HG03439 (cell line): Measurements from ENCODE around the gene SPSB1.
"Not testable (repeated sequence)": the region's sequence is repeated elsewhere in the genome, so short reads cannot be mapped to it uniquely, and the experiment has no call there.

Experiments used
- ATAC-seq: cut with Tn5 transposase; IDR thresholded peaks from one replicate; pipeline ENCODE4 v1.9.1; 2021; ENCODE audit warnings: mild to moderate bottlenecking, moderate library complexity; ENCODE audit not compliant: unreplicated experiment

Gene SPSB1

DNA sequence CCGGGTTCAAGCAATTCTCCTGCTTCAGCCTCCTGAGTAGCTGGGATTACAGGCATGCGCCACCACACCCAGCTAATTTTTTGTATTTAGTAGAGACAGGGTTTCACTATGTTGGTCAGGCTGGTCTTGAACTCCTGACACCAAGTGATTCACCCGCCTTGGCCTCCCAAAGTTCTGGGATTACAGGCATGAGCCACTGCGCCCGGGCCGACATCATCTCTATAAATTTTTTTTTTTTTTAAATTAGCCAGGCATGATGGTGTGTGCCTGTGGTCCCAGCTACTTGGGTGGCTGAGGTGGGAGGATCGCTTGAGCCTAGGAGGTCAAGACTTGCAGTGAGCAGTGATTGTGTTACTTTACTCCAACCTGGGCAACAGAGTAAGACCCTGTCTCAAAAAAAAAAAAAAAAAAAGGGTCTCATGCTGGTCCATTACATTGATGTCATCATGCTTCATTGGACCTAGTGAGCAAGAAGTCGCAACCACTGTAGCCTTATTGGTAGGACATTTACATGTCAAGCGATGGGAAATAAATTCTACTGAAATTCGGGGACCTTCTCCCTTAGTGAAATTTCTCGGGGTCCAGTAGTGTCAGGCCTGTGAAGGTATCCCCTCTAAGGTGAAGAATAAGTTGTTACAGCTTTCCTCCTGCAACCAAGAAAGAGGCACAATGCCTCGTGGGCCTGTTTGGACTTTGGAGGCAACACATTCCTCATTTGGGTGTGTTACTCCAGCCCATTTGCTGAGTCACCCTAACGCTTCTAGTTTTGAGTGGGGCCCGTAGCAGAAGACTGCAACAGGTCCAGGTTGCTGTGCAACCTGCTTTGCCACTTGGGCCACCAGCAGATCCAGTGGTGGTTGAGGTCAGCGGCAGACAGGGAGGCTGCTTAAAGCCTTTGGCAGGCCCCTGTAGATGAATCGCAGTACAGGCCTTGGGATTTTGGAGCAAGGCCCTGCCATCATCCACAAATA is 7.2 kb downstream of the SPSB1 start:
- not testable (repeated sequence) for ATAC-seq

DNA sequence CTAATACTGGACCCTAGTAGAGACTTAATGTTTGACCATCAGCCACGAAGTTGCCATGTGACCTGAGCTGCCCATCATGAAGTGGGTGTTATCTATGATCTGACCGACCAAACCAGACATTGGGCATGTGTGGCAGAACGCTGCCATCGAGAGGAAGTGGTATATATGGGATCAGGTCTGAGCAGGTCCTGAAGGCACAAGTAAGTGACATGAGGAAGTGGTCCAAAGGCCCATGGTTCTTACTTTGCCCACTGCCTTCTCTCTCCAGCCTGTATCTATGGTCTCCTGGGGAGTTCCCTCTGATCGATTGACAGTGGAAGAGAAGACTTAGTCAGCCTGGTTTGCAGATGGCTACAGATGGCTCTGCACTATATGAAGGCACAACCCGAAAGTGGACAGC is 7.9 kb downstream of the SPSB1 start:
- ATAC-seq: no peak

DNA sequence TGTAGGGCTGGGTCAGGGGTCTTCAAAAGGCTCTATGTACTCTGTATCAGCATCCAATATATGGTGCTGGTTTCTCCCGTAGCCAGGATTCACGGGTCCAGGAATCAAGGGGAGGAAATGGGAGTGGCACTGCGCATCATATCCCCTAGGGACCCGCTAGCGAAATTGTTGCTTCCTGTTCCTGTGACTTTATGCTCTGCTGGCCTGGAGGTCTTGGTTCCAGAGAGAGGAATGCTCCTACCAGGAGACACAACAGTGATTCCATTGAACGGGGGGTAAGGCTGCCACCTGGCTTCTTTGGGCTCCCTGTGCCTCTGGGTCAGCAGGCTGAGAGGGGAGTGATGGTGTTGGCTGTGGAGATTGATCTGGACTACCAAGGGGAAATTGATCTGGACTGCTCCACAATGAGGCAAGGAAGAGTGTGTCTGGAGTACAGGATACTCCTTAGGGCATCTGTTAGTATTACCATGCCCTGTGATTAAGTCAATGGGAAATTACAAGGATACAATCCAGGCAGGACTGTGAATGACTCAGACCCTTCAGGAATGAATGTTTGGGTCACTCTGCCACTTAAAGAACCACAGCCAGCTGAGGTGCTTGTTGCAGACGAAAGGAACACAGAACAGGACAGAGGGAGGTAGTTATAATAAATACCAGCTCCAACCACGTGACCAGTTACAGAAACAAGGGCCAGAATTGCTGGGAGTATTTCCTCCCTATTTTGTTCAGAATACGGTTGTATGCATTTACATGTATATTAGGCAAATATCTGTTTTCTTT is 10.2 kb downstream of the SPSB1 start:
- no peak for ATAC-seq

DNA sequence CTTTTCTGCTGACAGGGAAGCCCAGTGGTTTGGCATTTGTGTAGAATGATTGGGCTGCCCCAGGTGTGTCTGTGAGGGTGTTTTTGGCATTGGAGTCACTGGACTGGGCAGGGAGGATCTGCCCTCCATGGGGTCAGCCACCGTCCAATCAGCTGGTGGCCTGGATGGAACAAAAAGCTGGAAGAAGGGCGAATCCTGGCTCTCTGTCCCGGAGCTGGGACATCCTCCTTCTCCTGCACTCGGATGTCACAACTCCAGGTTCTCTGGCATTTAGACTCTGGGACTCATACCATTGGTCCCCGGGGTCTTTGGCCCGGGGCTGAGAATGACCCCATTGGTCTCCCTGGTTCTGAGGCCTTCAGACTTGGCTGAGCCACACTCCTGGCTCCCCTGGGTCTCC is 11.2 kb downstream of the SPSB1 start:
- ATAC-seq: no peak

DNA sequence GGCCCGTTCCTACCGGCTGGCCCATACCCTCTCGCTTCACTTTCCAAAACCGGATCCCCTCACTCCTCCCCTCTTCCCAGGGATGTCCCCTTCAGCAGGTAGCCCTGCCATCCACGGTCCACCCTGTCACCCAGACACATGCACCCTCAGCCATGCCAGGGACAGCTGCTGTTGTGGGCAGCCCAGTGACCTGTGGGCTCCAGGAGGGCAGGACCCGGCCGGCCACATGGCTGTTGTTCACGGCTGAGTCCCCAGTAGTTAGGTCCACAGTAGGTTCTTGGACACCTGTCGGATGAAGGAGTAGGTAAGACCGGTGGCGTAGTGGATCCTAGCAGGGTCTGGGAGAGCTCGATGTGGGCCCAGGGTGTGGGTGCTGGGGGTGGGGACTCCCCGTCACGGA is 12.5 kb downstream of the SPSB1 start:
- no peak for ATAC-seq

DNA sequence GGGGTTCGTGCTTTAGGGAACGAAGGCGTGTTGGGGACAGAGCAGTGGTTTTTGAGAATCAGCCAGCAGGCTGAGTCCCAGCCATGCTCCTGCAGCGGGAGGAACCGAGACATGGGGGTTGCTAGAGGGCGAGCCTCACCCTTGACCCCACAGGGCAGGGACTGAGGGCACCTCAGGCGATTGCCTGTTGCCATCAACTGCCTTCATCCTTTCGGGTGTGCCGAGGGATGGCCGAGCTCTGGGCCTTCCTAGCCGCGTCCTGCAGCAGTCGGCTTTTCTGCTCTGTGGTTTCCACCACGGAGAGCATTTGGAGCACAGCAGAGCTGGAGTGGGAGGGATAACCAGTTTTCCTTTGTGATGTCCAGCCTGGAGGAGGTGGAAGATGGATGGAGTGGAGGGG is 13.3 kb downstream of the SPSB1 start:
- no peak for ATAC-seq

DNA sequence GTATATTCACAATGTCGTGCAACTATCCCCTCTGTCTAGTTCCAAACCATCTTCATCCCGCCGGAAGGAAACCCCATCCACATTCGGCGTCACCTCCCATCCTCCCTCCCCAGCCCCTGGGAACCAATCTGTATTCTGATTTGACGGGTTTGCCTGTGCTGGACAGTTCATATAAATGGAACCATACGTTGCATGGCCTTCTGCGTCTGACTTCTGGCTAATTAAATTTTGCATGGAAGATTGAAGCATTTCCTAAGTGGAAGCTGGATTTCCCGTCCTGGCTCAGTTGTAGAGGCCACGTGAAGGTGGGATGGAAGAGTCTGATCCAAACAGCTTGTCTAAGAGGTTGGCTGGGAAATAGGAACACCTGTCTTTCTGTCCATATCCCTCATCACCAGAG is 14.6 kb downstream of the SPSB1 start:
- ATAC-seq: no peak

DNA sequence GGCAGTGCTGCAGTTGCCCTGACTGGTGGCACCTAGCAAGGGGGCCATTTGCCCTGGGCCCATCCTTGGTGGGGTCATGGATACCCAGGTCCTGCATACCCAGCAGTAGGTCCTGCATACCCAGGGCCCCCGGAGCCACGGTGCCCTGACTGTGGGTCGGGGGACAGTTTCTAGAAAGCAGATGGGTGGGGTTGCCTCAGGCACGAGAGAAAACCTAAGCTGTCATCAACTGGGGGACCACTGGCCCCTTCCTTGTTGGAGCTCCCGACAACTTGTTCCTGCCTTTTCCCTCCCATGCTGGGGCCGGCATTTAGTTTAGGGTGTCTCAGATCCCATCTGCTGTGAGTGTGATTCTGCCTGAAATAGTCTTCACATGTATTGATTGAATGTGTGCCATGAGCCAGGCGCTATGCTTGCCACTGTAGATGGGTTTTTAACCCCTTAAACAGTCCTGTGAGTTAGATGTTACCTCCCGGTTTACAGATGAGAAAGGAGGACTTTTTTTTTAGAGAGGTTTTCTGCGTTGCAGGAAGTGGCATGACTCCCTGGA is 15.6 kb downstream of the SPSB1 start:
- no peak for ATAC-seq

DNA sequence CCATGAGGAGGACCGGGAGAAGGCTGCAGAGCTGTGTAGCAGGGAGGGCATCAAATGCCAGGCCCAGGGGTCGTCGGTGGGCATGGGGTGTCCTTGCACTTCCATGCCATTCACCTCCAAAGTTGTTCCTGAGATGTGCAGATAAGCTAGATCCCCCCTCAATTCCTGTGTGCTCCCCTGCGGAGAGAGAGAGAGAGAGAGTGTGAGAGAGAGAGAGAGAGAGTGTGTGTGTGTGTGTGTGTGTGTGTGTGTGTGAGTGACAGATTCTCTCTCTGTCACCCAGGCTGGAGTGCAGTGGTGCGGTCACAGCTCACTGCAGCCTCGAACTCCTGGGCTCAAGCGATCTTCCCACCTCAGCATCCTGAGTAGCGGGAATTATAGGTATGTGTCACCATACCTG is 16.4 kb downstream of the SPSB1 start:
- no peak for ATAC-seq

DNA sequence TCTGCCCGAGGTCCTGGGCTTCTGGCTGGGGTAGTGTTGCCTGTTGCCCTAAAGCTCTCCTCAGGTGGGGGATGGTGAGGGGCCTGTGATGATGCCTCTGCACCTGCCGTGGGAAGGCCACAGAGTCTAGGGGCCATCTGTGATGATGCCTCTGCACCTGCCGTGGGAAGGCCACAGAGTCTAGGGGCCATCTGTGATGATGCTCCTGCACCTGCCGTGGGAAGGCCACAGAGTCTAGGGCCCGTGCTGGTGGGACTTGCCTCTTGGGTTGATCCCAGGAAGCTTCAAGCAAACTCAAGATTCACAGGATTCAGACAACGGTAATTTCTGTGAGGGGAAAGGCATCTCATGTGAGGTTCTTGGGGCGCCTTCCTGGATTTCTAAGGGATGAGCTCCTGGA is 17.3 kb downstream of the SPSB1 start:
- no peak for ATAC-seq

DNA sequence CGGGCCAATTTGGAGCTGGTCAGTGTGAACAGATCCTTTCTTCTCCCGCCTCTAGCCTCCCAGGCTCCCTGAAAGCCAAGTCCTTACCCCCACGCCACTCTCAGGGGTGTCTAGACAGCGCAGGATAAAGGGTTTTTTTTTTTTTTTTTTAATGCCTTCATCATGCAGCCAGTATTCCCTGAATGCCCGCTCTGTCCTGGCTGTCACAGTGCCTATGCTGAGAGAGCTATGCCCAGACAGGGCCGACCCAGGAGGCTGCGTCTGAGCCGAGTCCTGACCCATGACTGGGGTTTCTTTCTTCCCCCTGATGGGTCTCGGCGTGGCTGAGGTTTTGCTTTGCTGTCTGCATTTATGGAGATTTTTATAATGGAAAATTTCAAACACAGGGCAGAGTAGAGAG is 18.3 kb downstream of the SPSB1 start:
- ATAC-seq: no peak

DNA sequence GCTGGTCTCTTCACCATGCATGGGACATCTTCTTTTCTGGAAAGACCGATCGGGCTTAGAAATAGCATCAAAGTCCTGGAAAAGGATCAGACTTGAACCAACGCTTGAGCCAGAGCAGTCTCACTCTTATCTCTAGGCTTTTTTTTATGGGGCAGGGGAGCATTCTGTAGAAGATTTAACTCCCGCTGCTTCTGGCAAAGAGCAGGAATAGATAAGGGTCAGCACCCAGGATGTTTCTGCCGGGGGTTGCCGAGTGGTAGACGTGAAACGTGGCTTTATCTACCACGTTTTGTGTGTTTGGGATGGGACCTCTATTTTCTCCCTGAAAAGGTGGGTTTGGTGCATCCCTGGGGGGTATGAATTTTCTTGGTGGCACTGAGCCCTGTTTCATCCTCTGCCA is 18.8 kb downstream of the SPSB1 start:
- ATAC-seq: no peak

DNA sequence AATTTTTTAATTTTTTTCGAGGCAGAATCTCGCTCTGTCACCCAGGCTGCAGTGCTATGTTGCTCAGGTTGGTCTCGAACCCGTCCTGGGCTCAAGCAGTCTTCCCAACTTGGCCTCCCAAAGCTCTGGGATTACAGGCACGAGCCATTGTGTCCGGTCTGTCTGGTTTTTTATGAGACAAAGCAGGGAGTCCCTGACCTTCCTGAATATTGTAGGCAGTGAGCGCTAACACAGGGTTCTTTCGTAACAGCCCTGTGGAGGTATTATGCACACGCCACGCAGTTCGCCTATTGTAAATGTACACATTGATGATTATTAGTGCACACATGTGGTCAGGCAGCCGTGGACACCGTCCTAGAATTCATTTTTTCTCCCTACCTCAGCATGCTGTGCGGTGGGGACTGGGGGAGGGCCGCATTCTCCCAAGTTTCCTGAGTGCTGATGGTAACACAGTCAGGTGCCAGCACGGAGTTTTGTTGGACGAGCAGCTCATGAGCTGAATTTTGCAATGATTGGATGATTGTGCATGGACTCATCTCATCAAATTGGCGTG is 19.6 kb downstream of the SPSB1 start:
- ATAC-seq: no peak

DNA sequence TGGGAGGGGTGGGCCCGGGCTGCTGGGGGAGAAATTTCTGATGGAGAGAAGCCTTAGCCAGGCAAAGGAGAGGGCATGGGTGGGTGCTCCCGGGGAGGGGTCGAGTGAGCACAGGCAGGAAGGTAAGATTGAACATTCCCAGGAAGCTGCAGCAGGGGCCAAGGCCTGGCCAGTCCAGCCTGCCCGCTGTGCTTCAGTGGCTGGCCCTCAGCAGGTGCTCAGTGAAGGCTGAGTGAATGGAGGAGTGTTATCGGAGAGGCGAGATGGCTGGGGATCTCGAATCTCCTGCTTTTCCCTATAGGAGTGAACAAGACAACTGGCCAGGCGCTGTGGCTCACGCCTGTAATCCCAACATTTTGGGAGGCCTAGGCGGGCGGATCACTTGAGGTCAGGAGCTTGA is 20.9 kb downstream of the SPSB1 start:
- ATAC-seq: no peak

DNA sequence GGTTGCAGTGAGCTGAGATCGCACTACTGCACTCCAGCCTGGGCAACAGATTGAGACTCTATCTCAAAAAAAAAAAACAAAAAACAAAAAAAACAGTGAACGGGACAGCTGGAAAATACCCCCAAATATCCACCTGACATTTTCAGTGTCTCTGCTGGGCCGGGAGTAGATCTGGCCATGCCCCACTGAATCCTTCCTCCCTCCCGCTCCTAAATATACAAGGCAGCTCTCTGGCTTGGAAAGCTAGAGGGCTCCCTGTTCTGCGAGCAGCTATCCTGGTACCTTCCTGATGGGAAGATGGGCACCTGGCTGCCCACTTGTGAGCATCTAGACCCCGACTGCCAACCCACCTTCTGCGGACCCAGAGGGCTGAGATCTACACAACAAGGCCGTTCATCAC is 21.4 kb downstream of the SPSB1 start:
- no peak for ATAC-seq

DNA sequence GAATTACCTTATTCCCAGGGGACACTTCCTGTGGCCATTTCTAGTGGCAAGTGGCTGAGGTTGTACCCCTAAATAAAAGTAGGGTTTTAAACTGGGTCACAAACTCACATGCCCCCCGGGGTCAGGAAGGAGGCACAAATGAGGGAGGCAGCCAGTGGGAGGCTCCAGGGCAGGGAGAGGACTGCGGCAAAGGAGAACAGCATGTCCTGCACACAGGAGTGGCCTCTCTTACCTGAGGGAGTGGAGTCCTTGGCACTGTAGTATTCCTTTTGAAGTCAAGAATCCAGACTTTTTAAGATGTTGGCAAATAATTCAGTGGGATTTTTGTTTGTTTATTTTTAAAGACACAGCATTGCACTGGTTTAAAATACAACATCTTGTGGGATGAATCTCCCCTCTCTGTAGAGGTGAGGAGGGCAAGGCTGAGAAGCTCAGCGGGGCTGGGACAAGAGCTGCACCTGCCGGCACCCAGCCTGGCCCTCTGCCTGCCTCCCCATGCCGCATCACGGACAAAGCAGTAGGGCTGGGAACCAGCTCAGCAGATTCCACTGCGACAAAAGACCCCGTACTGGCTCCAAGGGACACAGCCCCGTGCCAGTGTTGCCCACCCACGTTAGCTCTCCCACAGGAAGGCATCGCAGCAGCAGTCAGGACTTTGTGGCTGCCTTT is 22.2 kb downstream of the SPSB1 start:
- ATAC-seq: no peak

DNA sequence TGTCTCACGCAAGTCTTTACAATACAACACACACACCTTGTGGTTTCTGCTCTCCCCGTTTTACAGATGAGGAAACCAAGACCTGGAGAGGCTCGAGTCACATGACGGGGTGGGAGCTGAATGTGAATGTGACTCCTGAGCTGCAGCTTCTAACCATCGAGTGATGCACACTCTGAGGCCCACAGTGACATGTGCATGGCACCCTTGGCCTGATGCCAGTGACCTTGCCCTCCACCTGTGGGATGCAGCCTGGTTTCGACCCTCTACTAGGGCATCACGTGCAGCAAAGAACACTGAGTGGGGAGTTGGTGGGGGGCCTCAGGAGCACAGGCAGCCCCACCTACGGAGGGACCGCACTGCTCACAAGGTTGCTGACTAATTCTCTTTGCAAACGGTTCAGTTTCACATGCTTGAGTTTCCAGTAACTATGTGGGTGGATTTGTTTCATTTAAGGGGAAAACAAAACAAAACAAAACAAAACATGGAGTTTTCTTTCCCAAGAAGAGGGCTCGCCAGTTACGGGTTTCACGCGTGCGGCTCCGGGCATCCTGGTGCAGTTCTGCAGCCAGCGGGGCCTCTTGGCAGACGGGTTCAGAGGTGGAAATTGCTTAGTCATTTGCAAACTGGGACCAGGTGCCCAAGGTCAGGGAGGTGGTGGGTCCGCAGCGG is 22.9 kb downstream of the SPSB1 start:
- ATAC-seq: no peak

DNA sequence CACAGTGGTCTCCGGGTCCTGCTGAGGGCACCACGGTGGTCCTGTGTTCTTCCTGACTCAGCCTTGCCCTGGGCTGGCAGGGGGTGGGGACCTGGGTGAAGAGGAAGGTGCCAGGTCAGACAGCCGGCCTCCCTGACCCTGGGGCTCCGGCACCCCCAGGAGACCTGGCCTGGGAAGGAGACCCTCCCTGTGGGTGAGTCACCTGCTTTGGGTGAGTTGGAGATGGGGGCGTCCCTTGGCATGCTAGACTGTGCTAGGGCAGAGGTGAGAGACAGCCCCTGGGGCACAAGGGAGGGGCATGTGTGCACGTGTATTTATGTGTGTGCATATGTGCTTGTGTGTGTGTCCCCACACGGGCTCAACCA is 23.4 kb downstream of the SPSB1 start:
- ATAC-seq: no peak

DNA sequence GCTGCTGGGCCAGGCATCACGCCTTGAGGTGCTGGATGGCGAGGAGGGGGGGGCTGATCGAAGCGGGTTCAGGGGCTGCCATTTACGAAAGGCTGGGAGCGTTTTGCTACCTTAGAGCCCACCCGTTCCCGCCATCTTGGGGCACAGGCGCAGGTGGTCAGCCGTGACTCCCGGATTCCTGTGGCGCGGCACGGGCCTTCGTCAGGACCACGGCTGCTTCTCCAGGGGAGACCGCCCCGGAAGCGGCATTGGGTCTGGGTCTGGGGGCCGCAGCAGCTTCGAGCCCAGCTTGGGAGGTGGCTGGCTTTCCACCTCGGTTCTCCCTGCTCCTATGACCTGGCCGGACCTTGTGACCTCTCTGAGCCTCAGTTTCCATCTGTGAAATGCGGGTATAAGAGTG is 23.8 kb downstream of the SPSB1 start:
- ATAC-seq: no peak

DNA sequence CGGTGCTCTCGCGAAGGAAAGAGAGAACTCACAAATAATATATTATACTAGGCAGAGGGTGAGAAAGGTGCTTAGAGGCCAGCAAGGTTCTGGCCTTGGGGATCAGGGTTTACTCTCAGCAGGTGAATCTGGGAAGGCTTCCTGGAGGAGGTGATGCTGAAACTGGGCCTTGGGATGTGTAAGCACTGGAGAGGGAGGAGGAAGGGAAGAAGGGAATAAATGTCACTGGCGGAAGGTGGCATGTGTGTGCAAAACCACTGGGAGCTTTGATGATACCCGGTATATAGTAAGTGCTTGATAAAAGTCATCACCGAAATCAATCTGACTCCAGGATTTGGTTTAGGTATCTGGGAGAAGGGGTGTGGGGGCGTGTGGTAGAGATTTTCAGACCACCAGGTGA is 24.4 kb downstream of the SPSB1 start:
- ATAC-seq: no peak
